Prostate gland (tissue), 2 donors: Measurements from ENCODE around the gene NOL6. TPM values are rescaled to one million over a fixed set of nuclear protein-coding genes. Genes with fewer than 3 reads are reported as not detected.

ENCODE experiments used
- DNase-seq: peaks from one replicate; pipeline ENCODE4 v3.0.0-alpha.2; 2019; ENCODE audit warnings: low spot score
- H3K27ac ChIP-seq, 2 donors: fragments of 200-600 bp; sonication (generic); 2 replicates each; pipeline ENCODE4 v1.5.1; 2017 to 2019
- H3K27me3 ChIP-seq: fragments of 200-600 bp; sonication (generic); replicated peaks from 2 replicates; pipeline ENCODE4 v1.5.1; 2019; ENCODE audit not compliant: insufficient read depth
- H3K36me3 ChIP-seq, 2 donors: fragments of 200-600 bp; sonication (generic); 1 replicate in 1 of 2; 2 replicates in 1 of 2; pipeline versions ENCODE4 v1.5.1 to v1.8.1; 2017 to 2019
- H3K4me1 ChIP-seq: fragments of 200-600 bp; sonication (generic); replicated peaks from 2 replicates; pipeline ENCODE4 v1.5.1; 2019
- H3K4me3 ChIP-seq, 2 donors: fragments of 200-600 bp; sonication (generic); 2 replicates each; pipeline ENCODE4 v1.5.1; 2017 to 2019
- H3K9me3 ChIP-seq: fragments of 200-600 bp; sonication (generic); 2 replicates; pipeline ENCODE4 v1.5.1; 2017
- CTCF ChIP-seq, 4 experiments: fragments of 200-600 bp in 2 of 4; fragments of 450-650 bp in 2 of 4; sonication (generic) in 2 of 4; IDR thresholded peaks; 1 replicate in 3 of 4; 2 replicates in 1 of 4; pipeline ENCODE4 v1.5.1; 2016 to 2019; ENCODE audit warnings: antibody characterized with exemption in 4 of 4, mild to moderate bottlenecking in 2 of 4, moderate library complexity in 2 of 4
- POLR2A ChIP-seq: fragments of 450-650 bp; IDR thresholded peaks from one replicate; pipeline ENCODE4 v1.6.1; 2016; ENCODE audit warnings: antibody characterized with exemption, mild to moderate bottlenecking
- POLR2AphosphoS5 ChIP-seq: sonication (generic); formaldehyde crosslinking; IDR thresholded peaks from one replicate; pipeline ENCODE4 v1.6.1; 2017; ENCODE audit warnings: antibody characterized with exemption
- WGBS: methylation state at CpG from one replicate; pipeline ENCODE4 v1.1.5; 2018; 5-methylcytosine and 5-hydroxymethylcytosine counted together
- intact Hi-C: fragments of 100-400 bp; cut with DNase I; formaldehyde crosslinking; loops from one replicate; pipeline ENCODE4 v1.14.2; 2022
- total RNA-seq, 2 donors: library from RNA; depleted of rRNA; stranded (reverse); fragments of >200 nt; gene quantifications; one replicate each; pipeline ENCODE4 v1.1.0, GENCODE V29; 2016

NOL6 gene
- total RNA-seq, 2 donors from 2014 or later = 28.6 to 30.9 TPM

DNA sequence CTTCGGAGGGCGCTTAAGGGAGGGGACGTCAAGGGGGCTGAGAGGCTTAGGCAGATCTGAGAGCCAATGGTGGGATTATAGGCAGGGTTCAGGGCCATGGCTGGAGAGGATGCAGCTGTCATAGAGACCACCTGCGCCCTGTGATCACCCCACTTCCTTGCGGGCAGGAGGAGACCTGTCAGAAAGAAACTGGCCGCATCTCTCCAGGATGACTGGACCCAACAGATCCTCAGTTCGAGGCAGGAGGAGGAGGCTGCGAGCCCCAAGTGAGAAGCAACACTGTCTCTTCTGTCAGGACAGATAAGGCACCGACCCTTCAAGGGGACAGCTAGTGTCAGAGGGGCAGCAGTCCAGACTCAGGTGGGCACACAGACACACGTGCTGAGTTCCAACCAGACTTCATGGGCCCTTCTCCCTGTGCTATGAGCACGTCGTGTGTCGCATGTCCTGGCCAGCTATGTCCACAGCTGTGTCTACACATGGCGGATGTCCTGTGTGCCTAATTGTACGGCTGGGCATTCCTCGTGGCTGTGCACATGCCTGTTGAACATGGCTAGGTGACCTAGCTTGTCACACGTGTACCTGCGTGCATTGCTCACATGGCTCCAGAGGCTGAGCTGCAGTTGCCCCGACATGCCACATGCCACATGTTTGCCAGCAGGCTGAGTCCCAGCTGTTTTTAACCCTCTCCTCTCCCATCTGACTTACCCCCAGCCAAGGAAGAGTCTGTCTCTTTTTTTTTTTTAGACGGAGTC is 25.7 kb downstream of the NOL6 start:
- Histone ChIP-seq H3K4me3 (peak overlapping the region; percentile 44 to 61), H3K36me3 (no peaks in the 10 kb centered on the region), H3K4me1 (peaks cover 7% of the 10 kb centered on the region), H3K27me3 (no peaks in the 10 kb centered on the region), H3K27ac (peak overlapping the region; percentile 84 to 91), H3K9me3 (no peaks in the 10 kb centered on the region)
- WGBS = 20% methylated on average over 20 of the region's 20 CpGs
- DNase-seq = peak; percentile 57
- intact Hi-C loops = no loop called here
- TF ChIP-seq POLR2AphosphoS5 (peak; percentile 51), POLR2A (no peak), CTCF (IDR thresholded peaks at IDR 0.05) (no peak)

DNA sequence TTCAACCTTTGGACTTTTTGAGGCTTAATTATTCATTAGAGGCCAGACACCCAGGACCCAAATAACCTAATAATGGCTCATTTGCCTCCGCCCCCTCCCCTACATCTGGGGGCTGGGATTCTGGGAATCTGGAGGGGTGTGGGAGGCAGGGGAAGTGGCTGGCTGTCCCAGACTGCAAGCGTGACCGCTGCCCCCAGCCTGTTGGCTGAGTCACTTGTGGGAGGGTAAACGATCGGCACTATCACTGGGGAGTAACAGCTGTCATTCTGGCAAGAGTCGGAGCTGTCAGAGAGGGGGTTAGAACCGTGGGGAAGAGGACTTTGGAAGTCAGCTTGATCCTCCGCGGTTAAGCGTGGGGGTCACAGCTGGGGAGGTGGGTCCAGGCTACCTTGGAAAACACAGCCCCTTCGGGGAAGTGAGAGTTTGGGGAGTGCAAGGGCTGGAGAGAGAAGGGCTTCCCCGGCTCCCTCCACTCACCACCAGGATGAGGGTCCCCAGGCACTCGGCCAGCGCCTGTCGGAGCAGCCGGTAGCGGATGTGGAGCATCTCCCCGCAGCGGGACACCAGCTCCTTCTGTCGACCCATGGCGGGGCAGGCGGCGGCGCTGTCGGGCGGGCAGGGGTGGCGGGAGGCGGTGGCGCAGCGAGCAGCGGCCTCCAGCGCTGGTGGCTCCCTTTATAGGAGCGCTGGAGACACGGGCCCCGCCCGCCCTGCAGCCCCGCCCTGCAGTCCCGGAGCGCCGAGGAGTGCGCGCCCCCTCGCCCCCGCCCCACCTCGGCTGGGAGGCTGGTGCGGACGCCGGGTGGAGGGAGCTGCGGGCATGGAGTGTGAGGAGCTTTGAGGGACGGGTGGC is 26.6 kb downstream of the NOL6 start, which contains the start of gene AQP3:
Gene AQP3, minus strand, starts transcription at position 648 of the 853 bp plus-strand sequence. Its CDS starts 63 bp downstream, at position 585.
- no peak for TF ChIP-seq POLR2AphosphoS5
- peak; percentile 78 for TF ChIP-seq POLR2A
- TF ChIP-seq CTCF (IDR thresholded peaks at IDR 0.05) = peak; percentile 13 to 70 (median 36)
- H3K4me3 ChIP-seq = peak within 1 kb of the TSS; percentile 44 to 61
- peaks cover 7% of the 10 kb centered on the region for H3K4me1 ChIP-seq
- peak within 1 kb of the TSS; percentile 84 to 91 for H3K27ac ChIP-seq
- H3K9me3 ChIP-seq = no peaks in the 10 kb centered on the region
- H3K36me3 ChIP-seq = peaks cover 4 to 8% of the 10 kb centered on the region in 2 donors
- no peaks in the 10 kb centered on the region for H3K27me3 ChIP-seq
- DNase-seq = peak; percentile 81
- intact Hi-C loops = no loop called here
- WGBS = 2% methylated on average over 49 of the region's 50 CpGs

DNA sequence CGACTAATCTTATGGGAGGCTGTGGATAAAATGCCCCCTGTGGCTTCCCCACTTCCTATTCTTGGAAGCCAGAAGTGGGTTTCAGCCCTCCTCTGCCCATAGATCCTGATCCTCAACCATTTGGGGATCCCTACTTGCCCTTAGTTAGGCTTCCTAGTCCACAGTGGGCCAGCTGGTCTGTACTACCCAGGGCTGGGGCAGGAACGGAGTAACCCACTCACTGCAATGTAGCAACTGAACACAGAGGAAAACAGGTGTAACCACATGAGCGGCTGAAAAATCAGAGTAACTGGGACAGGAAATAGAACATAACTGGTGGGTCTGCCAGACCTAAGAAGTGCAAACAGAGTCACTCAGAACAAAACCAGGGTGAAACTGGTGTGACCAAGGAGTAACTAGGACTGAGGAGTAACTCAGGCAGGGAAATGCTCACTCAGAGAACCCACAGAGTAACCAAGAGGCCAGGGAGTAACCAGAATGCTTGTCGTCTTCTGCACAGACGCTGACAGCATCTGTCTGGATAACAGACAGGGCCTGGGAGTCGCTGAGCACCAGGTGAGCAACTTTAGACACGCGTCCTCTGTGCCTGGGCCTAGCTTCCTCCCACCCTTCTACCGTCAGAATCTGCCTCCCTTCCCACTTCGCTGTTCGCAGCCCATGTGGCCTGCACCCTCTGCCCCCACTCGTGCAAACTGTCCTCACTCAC is 27.3 kb downstream of the NOL6 start:
- Histone ChIP-seq H3K36me3 (peaks cover 6 to 8% of the 10 kb centered on the region in 2 donors), H3K4me1 (peaks cover 7% of the 10 kb centered on the region), H3K27ac (peak overlapping the region; percentile 84 to 91), H3K9me3 (no peaks in the 10 kb centered on the region), H3K27me3 (no peaks in the 10 kb centered on the region), H3K4me3 (peak overlapping the region; percentile 44 to 61)
- TF ChIP-seq CTCF (IDR thresholded peaks at IDR 0.05) (peak in 1 of 4 experiments; percentile 10), POLR2A (no peak), POLR2AphosphoS5 (no peak)
- 38% methylated on average over 12 of the region's 12 CpGs for WGBS
- intact Hi-C loops = no loop called here
- no peak for DNase-seq

GRCh38 chr9:33445389-33446239 is 28.1 kb downstream of the NOL6 start:
- Histone ChIP-seq H3K4me1 (peaks cover 7% of the 10 kb centered on the region), H3K36me3 (peaks cover 6 to 11% of the 10 kb centered on the region in 2 donors), H3K4me3 (peak overlapping the region; percentile 44 to 61), H3K27ac (peak overlapping the region; percentile 84 to 91), H3K27me3 (no peaks in the 10 kb centered on the region), H3K9me3 (no peaks in the 10 kb centered on the region)
- DNase-seq = peak; percentile 87
- TF ChIP-seq POLR2AphosphoS5 (peak; percentile 80), POLR2A (peak; percentile 40), CTCF (IDR thresholded peaks at IDR 0.05) (peak in 2 of 4 experiments; percentile 39 to 43)
- 43% methylated on average over 11 of the region's 11 CpGs for WGBS
- intact Hi-C loops = no loop called here
